ENCODE measurements around the gene COL10A1. TPM values are rescaled to one million over a fixed set of nuclear protein-coding genes. Genes with fewer than 3 reads are reported as not detected.

The COL10A1 gene
- total RNA-seq, 4 donors from 2014 or later = not detected

DNA sequence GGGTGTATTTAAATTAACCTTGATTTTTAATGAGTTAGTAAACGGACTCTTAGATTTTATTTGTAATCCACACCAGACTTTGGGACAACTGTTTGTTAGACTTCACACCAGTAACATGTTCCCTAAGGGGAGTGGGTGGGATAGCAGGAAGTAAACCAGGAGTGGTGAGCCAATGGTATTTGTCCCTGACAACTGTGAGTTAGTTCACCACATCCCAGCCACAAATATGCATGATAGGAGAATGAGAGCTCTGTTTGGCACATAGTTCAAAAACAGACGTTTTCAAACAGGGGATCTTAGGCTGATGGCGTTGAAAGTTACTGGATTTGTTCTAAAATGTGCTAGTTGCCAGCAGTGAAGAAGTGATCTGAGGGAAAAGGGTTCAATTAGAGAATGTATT, 18.7 kb upstream of the COL10A1 start:
- H3K27ac ChIP-seq = no peak overlapping the region
- no peak for DNase-seq
- TF ChIP-seq, protein P1, sequence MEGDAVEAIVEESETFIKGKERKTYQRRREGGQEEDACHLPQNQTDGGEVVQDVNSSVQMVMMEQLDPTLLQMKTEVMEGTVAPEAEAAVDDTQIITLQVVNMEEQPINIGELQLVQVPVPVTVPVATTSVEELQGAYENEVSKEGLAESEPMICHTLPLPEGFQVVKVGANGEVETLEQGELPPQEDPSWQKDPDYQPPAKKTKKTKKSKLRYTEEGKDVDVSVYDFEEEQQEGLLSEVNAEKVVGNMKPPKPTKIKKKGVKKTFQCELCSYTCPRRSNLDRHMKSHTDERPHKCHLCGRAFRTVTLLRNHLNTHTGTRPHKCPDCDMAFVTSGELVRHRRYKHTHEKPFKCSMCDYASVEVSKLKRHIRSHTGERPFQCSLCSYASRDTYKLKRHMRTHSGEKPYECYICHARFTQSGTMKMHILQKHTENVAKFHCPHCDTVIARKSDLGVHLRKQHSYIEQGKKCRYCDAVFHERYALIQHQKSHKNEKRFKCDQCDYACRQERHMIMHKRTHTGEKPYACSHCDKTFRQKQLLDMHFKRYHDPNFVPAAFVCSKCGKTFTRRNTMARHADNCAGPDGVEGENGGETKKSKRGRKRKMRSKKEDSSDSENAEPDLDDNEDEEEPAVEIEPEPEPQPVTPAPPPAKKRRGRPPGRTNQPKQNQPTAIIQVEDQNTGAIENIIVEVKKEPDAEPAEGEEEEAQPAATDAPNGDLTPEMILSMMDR (IDR thresholded peaks at IDR 0.05) = no peak
- TF ChIP-seq POLR2A (IDR thresholded peaks at IDR 0.05) = no peak

DNA sequence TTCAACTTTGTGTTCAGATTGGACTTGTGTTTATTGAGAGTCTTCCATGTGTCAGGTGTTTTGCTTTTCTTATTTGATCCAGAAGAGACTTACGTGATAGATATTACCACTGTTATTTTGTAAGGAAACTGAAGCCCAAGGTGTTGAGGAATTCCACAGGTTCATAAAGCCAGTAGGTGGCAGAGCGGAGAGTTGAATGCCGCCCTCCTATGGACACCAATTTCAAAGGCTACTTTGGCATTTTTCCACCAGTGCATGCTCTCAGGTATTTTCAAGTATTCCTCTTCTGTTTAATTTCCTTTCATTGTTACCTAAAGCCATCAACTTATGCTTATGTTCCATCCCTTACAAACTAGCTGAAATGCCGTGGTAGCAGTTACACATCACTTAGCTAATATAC, 14.0 kb upstream of the COL10A1 start:
- Histone ChIP-seq H3K27ac (no peak overlapping the region), H3K36me3 (no peaks in the 10 kb centered on the region), H3K4me1 (no peaks in the 10 kb centered on the region), H3K9me3 (no peaks in the 10 kb centered on the region), H3K27me3 (no peaks in the 10 kb centered on the region), H3K4me3 (no peak overlapping the region)
- DNase-seq = no peak
- TF ChIP-seq, protein P1 (IDR thresholded peaks at IDR 0.05) = no peak
- no peak for TF ChIP-seq POLR2A (IDR thresholded peaks at IDR 0.05)

More for the DNA sequence above, 18.7 kb upstream of the COL10A1 start:
- Histone ChIP-seq H3K27me3 (no peaks in the 10 kb centered on the region), H3K9me3 (no peaks in the 10 kb centered on the region), H3K4me1 (no peaks in the 10 kb centered on the region), H3K36me3 (no peaks in the 10 kb centered on the region), H3K4me3 (no peak overlapping the region)

DNA sequence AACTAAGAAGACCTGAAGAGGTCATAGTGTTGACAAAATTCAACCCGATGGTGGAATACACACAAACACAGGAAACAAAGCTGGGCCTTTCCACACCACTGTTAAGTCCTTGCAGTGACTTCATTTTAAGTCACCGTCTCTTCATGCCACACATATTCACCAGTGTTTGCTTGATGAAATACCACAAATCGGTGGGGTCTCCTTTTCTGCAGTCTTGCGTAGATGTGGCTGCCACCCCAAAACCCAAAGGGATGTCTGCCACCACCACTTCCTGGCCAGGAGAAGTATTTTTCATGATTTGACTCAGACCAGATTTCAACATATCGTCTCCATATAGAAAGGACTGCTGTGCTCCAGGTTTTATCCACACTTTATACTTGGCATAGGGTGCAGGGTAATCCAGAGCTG, 11.0 kb upstream of the COL10A1 start:
- no peaks in the 10 kb centered on the region for H3K9me3 ChIP-seq
- no peak for DNase-seq
- no peaks in the 10 kb centered on the region for H3K4me1 ChIP-seq
- no peaks in the 10 kb centered on the region for H3K36me3 ChIP-seq
- H3K4me3 ChIP-seq = no peak overlapping the region
- H3K27ac ChIP-seq = no peak overlapping the region
- TF ChIP-seq, protein P1 (IDR thresholded peaks at IDR 0.05) = no peak
- no peak for TF ChIP-seq POLR2A (IDR thresholded peaks at IDR 0.05)
- H3K27me3 ChIP-seq = no peaks in the 10 kb centered on the region

DNA sequence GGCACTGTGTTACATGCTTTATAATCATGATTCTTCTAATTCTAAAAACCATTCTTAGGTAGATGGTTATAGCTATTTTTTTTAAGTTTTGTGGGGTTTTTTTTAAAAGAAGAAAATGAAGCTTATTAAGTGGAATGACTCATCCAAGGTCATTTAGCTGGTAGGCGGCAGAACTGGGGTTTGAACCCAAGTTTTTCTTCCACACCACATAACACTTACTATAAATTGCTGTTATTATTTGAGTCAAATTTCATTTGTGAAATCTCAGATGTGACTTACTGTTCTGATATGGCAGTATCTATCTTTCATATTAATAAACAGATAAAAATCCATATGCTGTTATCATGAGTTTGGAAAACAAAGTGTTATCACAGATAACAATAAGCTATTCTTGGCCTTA, 10.4 kb upstream of the COL10A1 start:
- TF ChIP-seq POLR2A (IDR thresholded peaks at IDR 0.05) = no peak
- TF ChIP-seq, protein P1 (IDR thresholded peaks at IDR 0.05) = no peak
- no peaks in the 10 kb centered on the region for H3K9me3 ChIP-seq
- H3K4me1 ChIP-seq = no peaks in the 10 kb centered on the region
- H3K27ac ChIP-seq = no peak overlapping the region
- no peaks in the 10 kb centered on the region for H3K36me3 ChIP-seq
- no peak overlapping the region for H3K4me3 ChIP-seq
- no peak for DNase-seq
- H3K27me3 ChIP-seq = no peaks in the 10 kb centered on the region

DNA sequence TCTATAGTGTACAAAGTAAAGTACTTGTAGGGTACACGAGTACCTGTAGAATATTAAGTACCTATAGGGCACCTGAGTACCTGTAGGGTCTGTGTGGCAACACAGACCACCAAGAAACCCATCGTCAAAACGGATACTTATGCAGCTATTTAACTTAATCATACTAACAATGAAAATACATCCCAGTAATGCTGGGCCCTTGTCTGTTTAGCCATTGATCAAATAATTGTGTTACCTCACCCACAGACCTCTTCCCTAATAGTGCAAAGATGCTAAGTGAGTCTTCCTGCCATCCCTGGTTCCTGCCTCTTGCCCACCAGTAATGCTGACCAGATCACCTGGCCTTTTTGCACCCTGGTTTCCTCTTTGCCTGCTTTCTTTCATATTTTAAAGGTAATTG, 7.5 kb upstream of the COL10A1 start:
- H3K27me3 ChIP-seq = no peaks in the 10 kb centered on the region
- no peaks in the 10 kb centered on the region for H3K4me1 ChIP-seq
- H3K27ac ChIP-seq = no peak overlapping the region
- DNase-seq = no peak
- H3K36me3 ChIP-seq = no peaks in the 10 kb centered on the region
- no peak overlapping the region for H3K4me3 ChIP-seq
- TF ChIP-seq, protein P1 (IDR thresholded peaks at IDR 0.05) = no peak
- TF ChIP-seq POLR2A (IDR thresholded peaks at IDR 0.05) = no peak
- no peaks in the 10 kb centered on the region for H3K9me3 ChIP-seq

All from Peyer's patch (tissue), 4 donors.